GM20431 (cell line): Measurements from ENCODE around the gene NELL1.

Experiments used
- in situ Hi-C: fragments of 300-500 bp; cut with MseI, MboI; formaldehyde crosslinking; loops from one replicate; pipeline ENCODE4 v1.15.0; 2020; ENCODE audit warnings: low sequenced_read_pairs; ENCODE audit not compliant: unreplicated experiment

NELL1 gene

GRCh38 chr11:21053466-21053865 is 384.1 kb downstream of the NELL1 start:
- in situ Hi-C loops, result no loop called here

DNA sequence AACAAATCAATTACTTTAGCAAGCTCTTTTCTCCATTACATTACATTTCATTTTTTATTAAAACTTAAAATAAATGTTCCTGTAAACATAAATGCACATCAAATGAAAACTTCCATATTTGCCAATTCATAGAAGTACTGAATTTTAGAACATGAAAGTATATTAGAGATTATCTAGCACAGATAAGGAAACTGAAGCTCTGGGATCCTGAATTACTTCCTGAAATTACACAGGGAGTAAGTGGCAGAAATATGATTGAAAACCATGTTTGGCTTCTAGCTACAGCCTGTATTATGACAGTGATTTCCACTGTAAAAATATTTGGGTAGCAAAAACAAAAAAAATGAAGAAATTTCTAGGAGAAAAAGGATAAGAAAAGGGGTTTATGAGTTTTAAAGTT is 387.3 kb downstream of the NELL1 start:
- in situ Hi-C loops, result no loop called here

DNA sequence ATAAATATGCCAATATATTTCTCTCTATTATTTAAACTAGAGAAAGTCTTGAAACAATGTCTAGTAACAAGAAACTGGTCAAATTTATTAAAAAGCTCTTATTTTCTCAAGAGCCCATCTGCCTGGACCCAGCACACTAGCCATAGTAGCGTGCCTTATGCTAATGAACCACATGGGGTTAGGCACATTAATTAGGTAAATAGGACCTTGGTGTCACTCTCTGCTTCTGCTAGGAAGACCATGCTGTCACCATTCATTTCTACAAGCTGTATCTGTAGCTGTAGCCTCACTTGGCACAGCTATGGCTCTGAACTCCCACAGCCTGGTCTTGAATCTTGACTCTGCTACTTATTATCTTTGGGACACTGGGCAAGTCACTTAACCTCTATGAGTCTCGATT is 390.5 kb downstream of the NELL1 start:
- in situ Hi-C loops, result no loop called here

- in situ Hi-C loops, result no loop called here
Observed at GRCh38 chr11:21066030-21066429, 396.6 kb downstream of the NELL1 start.

DNA sequence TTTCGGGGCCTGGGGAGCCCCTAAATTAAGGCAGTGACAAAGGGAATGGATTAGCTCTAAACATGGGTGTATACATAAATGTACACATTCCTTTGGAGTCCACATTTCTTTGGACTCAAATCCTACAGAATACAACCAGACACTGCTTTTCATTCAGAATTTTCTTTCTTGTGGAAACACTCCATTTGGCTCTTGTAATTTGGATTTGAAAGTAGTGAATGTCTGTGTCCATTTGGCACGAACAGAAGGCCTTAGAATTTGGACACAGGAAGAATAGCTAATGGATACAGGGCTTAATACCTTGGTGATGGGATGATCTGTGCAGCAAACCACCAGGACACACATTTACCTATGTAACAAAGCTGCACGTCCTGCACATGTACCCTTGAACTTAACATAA is 399.5 kb downstream of the NELL1 start:
- in situ Hi-C loops, result no loop called here

DNA sequence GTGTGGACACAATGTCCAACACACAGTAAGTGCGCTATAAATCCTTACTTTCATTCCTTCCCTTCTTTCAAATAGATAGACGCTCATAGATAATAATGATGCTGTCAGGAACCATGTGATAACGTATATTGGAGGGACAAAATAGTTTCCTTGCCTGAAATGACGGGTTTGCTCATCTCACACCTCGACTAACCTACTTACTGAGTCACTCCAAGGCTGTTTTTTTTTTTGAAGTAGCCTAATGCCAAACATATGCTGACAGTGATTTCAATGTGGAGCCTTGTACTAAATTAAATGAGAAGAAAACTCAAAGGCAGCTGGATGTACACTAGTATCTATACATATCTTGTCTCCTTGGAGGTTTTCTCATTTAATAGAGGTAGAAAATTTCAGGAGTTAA is 400.5 kb downstream of the NELL1 start:
- in situ Hi-C loops, result no loop called here

DNA sequence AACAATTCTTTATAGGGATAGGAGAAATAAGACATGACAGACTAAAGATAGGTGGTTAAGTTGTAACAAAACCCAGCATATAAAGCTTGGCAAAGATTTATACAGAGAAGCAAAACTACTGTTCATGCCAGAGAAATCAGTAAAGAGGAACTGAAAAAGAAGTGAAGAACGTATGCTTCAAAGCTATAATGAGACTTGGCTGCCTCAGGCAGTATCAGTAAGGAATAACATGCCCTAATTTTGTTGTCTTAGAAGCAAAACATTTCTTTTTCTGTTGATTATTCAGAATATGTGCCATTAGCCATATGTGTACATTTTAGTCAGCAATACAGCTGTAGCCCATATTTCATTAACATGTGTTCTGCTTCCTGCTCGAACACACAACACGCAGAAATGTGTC is 403.2 kb downstream of the NELL1 start:
- in situ Hi-C loops, result no loop called here

DNA sequence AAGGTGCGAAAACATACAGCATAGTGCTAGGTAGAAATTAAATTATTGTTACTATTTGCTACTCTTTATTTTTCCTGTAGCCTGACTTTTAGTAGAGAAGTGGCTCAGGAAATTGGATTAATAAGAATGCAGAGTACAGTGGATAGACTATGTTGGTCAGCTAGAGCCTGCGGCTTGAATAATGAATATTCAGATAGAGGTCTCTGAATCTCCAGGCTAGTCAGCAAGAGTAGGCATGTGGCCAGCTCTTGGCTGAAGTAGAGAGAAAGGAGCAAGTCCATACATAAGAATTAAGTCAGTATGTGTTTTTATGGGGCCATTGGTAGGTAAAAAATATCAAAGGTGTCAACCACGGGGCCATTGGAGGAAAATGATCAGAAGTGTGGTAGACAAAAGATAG is 413.5 kb downstream of the NELL1 start:
- in situ Hi-C loops, result no loop called here

DNA sequence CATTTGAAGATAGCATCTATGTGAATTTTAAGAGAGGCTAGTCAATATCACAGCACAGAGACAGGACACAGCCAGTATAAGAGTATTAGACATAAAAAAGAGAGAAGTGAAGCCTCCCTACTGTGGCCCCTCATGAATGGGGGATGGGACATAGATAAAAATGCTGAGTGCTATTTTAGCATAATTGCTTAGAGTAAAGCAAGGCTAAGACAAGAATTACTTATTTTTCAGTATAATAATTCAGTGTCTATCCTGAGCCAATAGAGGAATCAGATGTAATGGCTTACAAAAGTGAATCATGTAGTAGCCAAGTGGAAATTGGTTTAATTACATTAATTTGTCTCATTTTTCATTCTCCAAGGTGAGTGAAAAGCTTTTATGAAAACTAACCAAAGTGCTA is 419.5 kb downstream of the NELL1 start:
- in situ Hi-C loops, result no loop called here

DNA sequence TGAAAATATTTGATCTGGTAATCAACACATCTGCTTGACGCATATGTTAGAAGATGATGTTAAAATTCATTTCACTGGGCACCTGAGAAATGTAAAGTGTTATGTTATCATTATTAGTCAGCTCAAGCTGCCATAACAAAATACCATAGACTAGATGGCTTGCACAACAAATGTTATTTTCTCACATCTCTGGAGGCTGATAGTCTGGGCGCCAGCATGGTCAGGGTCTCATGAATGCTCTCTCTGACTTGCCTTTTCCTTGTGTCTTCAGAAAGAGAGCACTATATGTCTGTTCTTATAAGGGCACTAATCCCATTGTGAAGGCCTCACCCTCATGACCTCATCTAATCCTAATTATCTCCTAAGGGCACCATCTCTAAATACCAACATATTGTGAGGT is 435.3 kb downstream of the NELL1 start:
- in situ Hi-C loops, result no loop called here

- in situ Hi-C loops, result no loop called here
Observed at GRCh38 chr11:21105196-21105917, 436.0 kb downstream of the NELL1 start.

GRCh38 chr11:21109341-21109740 is 440.0 kb downstream of the NELL1 start:
- in situ Hi-C loops, result no loop called here

GRCh38 chr11:21110415-21110814 is 441.0 kb downstream of the NELL1 start:
- in situ Hi-C loops, result no loop called here

- in situ Hi-C loops, result no loop called here
Observed at GRCh38 chr11:21113876-21114275, 444.5 kb downstream of the NELL1 start.

GRCh38 chr11:21116009-21116408 is 446.6 kb downstream of the NELL1 start:
- in situ Hi-C loops, result no loop called here

DNA sequence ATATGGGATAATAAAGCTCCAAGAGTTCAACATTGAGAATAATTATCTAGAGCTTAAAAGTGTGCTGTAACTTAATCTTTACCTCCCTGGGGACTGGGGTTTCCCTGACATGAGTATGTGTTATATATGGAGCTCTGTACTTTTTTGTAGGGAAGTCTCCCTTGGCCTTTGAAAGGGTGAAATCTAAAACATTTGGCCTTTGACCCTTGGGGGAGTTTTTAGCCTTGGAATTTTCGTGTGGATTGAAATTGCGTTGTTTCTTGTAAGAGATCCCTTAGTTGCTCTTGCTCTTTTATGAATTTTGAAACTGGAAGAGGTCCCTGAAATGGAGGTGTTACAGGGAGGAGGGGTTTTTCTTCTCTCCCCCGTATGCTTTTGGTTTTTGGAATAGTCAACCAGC is 450.0 kb downstream of the NELL1 start:
- in situ Hi-C loops, result no loop called here

DNA sequence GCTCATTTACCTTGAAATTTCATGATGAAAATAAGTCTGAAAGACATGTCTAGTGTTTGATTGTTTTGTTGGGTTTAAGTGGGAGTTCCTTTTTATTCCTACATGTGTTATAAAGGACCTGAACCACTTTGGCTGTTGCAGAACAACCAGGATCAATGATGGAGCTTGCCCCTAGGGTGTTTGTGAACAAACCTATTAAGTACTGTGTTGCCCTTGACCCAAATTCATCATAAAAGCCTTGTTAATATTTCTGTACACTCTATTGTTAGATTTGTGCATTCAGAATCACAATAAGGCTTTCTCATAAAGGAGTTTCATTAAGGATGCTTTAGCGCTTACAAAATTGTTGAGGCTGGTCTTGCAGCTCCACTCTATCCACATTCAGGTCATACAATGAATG is 452.6 kb downstream of the NELL1 start:
- in situ Hi-C loops, result no loop called here

- in situ Hi-C loops, result no loop called here
Observed at GRCh38 chr11:21122523-21122922, 453.1 kb downstream of the NELL1 start.

GRCh38 chr11:21132146-21132720 is 462.8 kb downstream of the NELL1 start:
- in situ Hi-C loops, result no loop called here

DNA sequence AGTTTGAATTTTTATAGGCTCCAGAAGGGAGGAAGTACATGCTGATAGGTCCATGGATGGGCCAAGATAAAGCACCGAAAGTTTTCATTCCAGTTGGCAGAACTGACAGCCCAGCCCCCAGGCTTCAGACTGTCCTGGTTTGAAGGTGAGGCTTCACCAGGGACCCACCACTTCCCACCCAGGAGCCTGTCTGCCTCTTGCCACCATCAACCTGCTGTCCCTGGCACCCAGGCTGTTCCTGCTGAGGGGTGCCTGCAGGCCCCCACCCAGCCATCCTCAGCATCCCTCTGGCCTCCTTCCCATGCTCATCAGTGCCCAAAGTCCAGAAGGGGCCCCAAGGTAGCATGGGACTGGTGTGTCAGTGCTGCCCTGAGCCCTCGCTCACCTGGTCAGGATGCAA is 463.9 kb downstream of the NELL1 start:
- in situ Hi-C loops, result no loop called here

DNA sequence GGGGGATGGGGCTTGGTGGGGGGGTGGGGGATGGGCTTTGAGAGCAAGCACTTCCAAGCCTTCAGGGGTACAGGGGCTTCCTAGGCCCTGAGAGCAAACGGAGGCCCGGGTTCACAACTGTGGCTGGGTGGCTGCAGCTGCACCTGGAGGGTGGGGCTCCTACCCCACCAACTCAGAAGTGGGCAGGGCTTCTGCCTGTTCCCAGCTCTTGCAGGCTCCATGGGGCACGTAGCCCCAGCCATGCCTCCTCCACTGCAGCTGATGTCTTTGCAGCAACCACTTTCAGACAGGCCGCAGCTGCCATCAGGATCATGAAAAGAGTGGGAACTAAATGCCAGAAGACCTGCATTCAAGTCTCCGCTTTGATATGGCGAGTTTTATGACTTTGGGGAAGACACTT is 464.3 kb downstream of the NELL1 start:
- in situ Hi-C loops, result no loop called here

GRCh38 chr11:21137803-21138202 is 468.4 kb downstream of the NELL1 start:
- in situ Hi-C loops, result no loop called here
